GM12873 (cell line): Measurements from ENCODE around the gene TLR5.

Source experiments
- CTCF ChIP-seq: IDR thresholded peaks from 2 replicates; pipeline ENCODE4 v1.5.1; 2012; ENCODE audit warnings: low read depth, mild to moderate bottlenecking, moderate library complexity, low read length, control low read depth; ENCODE audit not compliant: insufficient read depth; ENCODE audit errors: missing control alignments

Gene TLR5

GRCh38 chr1:223142795-223143536, at the start of gene TLR5:
TSS of gene TLR5 (minus strand) at chr1:223143248. CDS start at chr1:223113031, 30,217 bp downstream.
- peak; percentile 33 for TF ChIP-seq CTCF

GRCh38 chr1:223189903-223190724, 47.1 kb upstream of the TLR5 start:
- TF ChIP-seq CTCF = no peak

GRCh38 chr1:223189525-223189902, 46.5 kb upstream of the TLR5 start:
- TF ChIP-seq CTCF = no peak

- no peak for TF ChIP-seq CTCF
Observed at GRCh38 chr1:223188618-223189356, 45.7 kb upstream of the TLR5 start.

- no peak for TF ChIP-seq CTCF
Observed at GRCh38 chr1:223186800-223187199, 43.8 kb upstream of the TLR5 start.

- TF ChIP-seq CTCF = no peak
Observed at GRCh38 chr1:223183268-223183862, 40.3 kb upstream of the TLR5 start.

GRCh38 chr1:223180731-223181321, 37.8 kb upstream of the TLR5 start:
- TF ChIP-seq CTCF = no peak
